AG04449 (cell line): Measurements from ENCODE around the gene ZNF614.
A peak's percentile ranks its signal among the peaks of the same experiment; 100 is the strongest.
"Not testable (repeated sequence)": the region's sequence is repeated elsewhere in the genome, so short reads cannot be mapped to it uniquely, and the experiment has no call there.

Experiments used
- CTCF ChIA-PET: fragments of 350-600 bp; formaldehyde crosslinking; extraction: SDS; loops from one replicate; lab custom pipeline; 2021; ENCODE audit warnings: antibody characterized with exemption; lab: Yijun Ruan, JAX
- POLR2A ChIA-PET: fragments of 400-600, 350-600 bp; formaldehyde crosslinking; extraction: SDS; loops from one replicate; lab custom pipeline; 2020; ENCODE audit warnings: antibody characterized with exemption, inconsistent platforms; lab: Yijun Ruan, JAX
- DNase-seq: peaks from one replicate; pipeline ENCODE4 v3.0.0-alpha.2; 2010; ENCODE audit warnings: low read depth, low spot score
- H3K4me3 ChIP-seq: 2 replicates; pipeline ENCODE4 v1.5.1; 2011; ENCODE audit warnings: low read depth, mild to moderate bottlenecking, control low read depth, low read length
- CTCF ChIP-seq: IDR thresholded peaks from one replicate; pipeline ENCODE4 v1.5.1; 2011; ENCODE audit warnings: mild to moderate bottlenecking, moderate library complexity, low read length, control low read depth, inconsistent platforms; ENCODE audit not compliant: insufficient read depth; ENCODE audit errors: missing control alignments

The ZNF614 gene

DNA sequence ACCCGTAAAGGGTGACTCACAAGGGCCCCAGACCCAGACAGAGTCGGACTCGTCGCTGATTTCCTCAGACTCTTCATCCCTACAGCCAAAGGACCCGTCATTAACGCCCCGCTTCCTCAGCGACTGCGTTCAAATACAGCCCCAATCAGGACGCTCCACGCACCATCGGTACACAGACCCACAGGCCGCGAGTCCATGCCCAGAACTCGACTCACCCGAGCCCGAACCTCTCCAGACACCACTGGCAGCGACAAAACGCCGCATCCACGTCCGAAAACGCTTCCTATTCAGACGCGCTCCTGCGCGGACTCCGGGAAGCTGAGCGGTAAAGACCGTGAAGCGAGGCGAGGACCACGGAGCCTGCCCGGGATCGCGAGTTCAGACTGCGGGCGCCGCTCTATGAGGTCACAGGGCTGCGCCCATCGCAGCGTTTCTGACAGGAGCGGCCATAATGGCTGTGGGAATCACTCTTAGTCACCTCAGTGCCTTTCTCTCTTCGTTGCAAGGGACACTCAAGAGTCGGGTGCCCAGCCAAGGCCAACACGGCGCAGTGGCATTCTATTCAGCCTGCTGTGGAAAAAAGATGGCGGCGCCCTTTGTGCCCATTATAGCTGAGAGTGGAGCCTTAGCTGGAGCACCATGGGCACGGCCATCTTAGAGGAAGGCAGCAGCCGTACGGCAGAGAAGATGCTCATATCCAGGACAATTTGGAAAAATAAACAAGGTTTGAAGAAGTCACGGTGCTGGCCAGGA is at the start of gene ZNF614:
Gene ZNF614, minus strand, starts transcription at position 353 of the 753 bp plus-strand sequence. CDS start 2,634 bp downstream, outside the sequence.
- peak; percentile 19 for DNase-seq
- POLR2A ChIA-PET = interaction anchor here (1.3 kb wide), 1 partner anchor 20 kb away, joined by 8 read pairs; the partner anchor contains the start of gene ZNF615
- CTCF ChIA-PET = no interaction called here
- TF ChIP-seq CTCF = no peak
- peak within 1 kb of the TSS; percentile 99 for H3K4me3 ChIP-seq

DNA sequence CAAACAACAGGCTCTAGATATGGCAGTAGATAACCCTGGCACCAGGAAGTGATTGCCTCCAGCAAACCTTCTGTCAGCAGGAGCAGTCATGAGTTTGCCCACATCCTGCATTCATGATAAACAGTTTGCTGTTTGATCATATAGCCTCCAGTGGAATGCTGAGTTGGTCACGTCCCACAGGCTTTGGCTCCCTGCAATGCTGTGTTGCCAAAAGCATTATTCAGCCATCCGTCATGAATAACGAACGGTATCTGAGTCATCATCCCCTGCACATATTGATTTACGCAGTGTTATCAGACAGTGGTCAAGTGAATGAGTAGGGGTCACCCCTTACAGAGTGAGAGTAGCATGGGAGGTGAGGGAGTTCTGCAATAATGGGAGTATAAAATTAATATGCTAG is 42.3 kb upstream of the ZNF614 start:
- POLR2A ChIA-PET = no interaction called here
- no peak for DNase-seq
- H3K4me3 ChIP-seq = no peak overlapping the region
- TF ChIP-seq CTCF = no peak
- CTCF ChIA-PET = no interaction called here

GRCh38 chr19:52069653-52070052 is 41.5 kb upstream of the ZNF614 start:
- POLR2A ChIA-PET = no interaction called here
- H3K4me3 ChIP-seq = no peak overlapping the region
- no peak for TF ChIP-seq CTCF
- DNase-seq = no peak
- CTCF ChIA-PET = no interaction called here

DNA sequence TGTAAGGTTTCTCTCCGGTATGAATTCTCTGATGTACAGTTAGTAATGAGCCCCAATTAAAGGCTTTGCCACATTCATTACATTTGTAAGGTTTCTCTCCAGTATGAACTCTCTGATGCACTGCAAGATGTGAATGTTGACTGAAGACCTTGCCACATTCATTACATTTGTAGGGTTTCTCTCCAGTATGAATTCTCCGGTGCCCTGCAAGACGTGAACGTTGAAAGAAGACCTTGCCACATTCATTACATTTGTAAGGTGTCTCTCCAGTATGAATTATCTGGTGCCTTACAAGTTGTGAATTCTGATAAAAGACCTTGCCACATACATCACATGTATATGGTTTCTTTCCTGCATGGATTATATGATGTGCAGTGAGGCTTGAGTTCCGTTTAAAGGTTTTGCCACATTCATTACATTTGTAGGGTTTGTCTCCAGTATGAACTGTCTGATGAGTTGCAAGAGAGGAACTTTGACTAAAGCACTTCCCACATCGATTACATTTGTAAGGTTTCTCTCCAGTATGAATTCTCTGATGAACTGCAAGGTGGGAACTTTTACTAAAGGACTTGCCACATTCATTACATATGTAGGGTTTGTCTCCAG is 38.2 kb upstream of the ZNF614 start:
- POLR2A ChIA-PET = no interaction called here
- H3K4me3 ChIP-seq = no peak overlapping the region
- CTCF ChIA-PET = no interaction called here
- no peak for DNase-seq
- no peak for TF ChIP-seq CTCF

DNA sequence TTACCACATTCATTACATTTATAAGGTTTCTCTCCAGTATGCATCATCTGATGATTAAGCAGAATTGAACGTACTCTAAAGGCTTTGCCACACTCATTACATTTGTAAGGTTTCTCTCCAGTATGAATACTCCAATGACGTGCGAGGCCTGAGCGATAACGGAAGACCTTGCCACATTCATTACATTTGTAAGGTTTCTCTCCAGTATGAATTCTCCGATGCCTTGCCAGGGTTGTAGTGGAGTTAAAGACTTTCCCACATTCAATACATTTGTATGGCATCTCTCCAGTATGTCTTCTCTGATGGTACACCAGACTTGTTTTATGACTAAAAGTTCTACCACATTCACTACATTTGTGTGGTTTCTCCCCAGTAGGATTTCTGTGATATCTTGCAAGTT is 37.2 kb upstream of the ZNF614 start:
- POLR2A ChIA-PET = no interaction called here
- CTCF ChIA-PET = no interaction called here
- DNase-seq = no peak
- no peak for TF ChIP-seq CTCF
- no peak overlapping the region for H3K4me3 ChIP-seq

GRCh38 chr19:52056480-52056879 is 28.3 kb upstream of the ZNF614 start:
- CTCF ChIA-PET, DNase-seq, POLR2A ChIA-PET, H3K4me3 ChIP-seq: not testable (repeated sequence)

- CTCF ChIA-PET, H3K4me3 ChIP-seq, POLR2A ChIA-PET, DNase-seq: not testable (repeated sequence)
These were observed 23.6 kb upstream of the ZNF614 start for GRCh38 chr19:52051736-52052135.
